DLD1 (cell line): Measurements from ENCODE around the gene ACVR1C.

Experiments
- in situ Hi-C: cut with HindIII; loops from 2 replicates; pipeline ENCODE4 v1.10.0; 2017; ENCODE audit warnings: low sequenced_read_pairs

Gene ACVR1C

GRCh38 chr2:157500334-157500733 is 128.3 kb downstream of the ACVR1C start:
- in situ Hi-C loops: no loop called here

- in situ Hi-C loops: no loop called here
Measured at GRCh38 chr2:157498483-157498882, 130.2 kb downstream of the ACVR1C start.

- in situ Hi-C loops: no loop called here
Measured at GRCh38 chr2:157497638-157498314, 130.9 kb downstream of the ACVR1C start.

GRCh38 chr2:157492189-157492773 is 136.4 kb downstream of the ACVR1C start:
- in situ Hi-C loops: no loop called here

GRCh38 chr2:157489983-157490382 is 138.7 kb downstream of the ACVR1C start:
- in situ Hi-C loops: no loop called here

GRCh38 chr2:157488877-157489276 is 139.8 kb downstream of the ACVR1C start:
- in situ Hi-C loops: no loop called here

GRCh38 chr2:157487747-157488146 is 140.9 kb downstream of the ACVR1C start:
- in situ Hi-C loops: no loop called here

GRCh38 chr2:157487271-157487610 is 141.4 kb downstream of the ACVR1C start:
- in situ Hi-C loops: no loop called here

- in situ Hi-C loops: no loop called here
Measured at GRCh38 chr2:157486596-157487270, 141.9 kb downstream of the ACVR1C start.

GRCh38 chr2:157480182-157480961 is 148.3 kb downstream of the ACVR1C start:
- in situ Hi-C loops: no loop called here

- in situ Hi-C loops: no loop called here
Measured at GRCh38 chr2:157479081-157480027, 149.3 kb downstream of the ACVR1C start.

GRCh38 chr2:157477919-157478318 is 150.7 kb downstream of the ACVR1C start:
- in situ Hi-C loops: no loop called here

GRCh38 chr2:157476953-157477709 is 151.5 kb downstream of the ACVR1C start:
- in situ Hi-C loops: no loop called here
